Fibroblast of peridontal ligament (primary cell): Measurements from ENCODE around the gene NELL2.

Experiments used
- DNase-seq: peaks from one replicate; pipeline ENCODE4 v3.0.0-alpha.2; 2010; ENCODE audit errors: extremely low read depth

NELL2 gene

DNA sequence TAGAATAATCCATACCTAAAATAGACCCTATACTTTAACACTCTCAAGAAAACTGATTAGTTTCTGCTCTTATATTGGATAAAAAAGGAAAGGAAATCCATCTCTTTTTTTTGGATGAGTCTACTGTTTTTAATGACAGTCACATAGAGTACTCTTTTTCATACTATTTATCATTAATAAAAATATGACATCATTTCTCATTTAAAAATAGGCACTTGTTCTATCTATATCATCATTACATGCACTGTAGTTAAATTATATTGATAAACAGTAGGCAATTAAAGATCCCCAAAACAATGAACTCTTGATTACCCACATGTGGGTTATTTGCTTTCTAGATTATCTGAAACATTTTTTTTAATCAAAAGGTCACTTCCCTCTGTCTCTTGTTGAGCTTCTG is 338.8 kb downstream of the NELL2 start:
- DNase-seq: no peak

DNA sequence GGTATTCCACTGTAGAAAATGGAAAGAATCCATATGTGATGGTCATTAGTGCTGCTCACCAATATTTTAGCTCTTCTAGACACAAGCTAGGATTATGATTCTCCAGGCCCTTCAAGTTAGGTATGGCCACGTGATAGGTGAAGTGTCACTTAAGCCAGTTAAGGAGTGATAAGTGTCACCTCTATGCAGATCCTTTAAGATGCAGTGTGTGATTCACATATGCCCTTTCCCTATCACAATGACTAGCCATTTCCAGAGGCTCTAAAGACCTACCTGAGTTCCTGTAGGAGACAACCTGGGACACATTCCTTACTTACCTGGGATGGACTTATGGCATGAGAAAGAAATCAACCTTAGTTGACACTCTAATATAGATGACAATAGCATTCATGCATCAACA is 343.2 kb downstream of the NELL2 start:
- DNase-seq: no peak

DNA sequence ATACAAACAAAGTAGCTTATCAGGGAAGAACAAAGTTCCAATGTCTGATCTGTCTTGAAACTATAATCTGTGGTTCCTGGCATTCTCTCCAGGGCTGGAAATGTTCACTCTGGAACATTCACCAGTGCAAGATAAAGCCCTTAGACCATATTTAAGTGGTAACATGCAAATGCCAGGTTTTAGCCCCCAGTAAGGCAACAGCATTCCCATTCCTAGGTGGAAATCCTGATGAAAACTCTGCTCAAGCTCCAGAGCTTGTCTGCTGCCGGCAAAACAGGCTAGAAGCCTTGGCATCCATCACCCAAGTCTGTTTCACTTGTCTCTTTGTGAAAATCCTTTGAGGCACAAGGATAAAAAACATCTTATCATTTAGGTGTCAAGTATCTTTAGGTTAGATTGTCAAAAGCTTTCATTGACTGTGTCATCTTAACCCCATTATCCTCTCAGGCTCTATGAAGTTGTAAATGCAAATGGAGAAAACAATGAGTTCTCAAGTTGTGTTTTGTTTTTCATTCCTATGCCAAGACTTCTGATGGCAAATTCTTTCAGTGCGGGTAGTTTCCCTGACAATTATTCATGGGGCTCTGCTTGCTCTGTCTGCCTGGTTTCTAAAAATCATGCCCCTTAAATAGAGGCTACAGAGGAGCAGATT is 344.7 kb downstream of the NELL2 start:
- DNase-seq: no peak

- no peak for DNase-seq
Observed at GRCh38 chr12:44526655-44527182, 349.4 kb downstream of the NELL2 start.

- DNase-seq: no peak
Observed at GRCh38 chr12:44525806-44526654, 350.1 kb downstream of the NELL2 start.

- no peak for DNase-seq
Observed at GRCh38 chr12:44523828-44524227, 352.3 kb downstream of the NELL2 start.

DNA sequence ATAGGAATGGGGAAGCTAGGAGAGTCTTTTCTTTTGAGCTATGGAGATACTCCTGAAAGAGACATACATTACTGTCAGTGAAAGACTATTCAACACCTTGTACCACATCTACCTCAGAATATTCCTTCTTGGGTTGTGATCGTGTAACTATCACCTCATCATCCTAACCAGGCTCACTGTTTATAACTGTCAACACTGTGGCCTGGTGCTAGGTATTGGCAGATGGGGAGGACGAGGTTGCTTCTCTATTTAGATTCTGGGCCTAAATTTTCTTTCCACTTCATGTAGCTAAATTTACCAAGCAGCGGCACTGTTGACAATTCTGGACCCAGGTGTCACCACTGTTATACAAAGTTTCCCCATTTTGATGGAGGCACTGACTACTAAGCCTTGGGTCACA is 354.4 kb downstream of the NELL2 start:
- no peak for DNase-seq

GRCh38 chr12:44519931-44520330 is 356.2 kb downstream of the NELL2 start:
- DNase-seq: no peak

- no peak for DNase-seq
Observed at GRCh38 chr12:44511289-44511688, 364.8 kb downstream of the NELL2 start.

- DNase-seq: no peak
Observed at GRCh38 chr12:44510510-44510909, 365.6 kb downstream of the NELL2 start.

DNA sequence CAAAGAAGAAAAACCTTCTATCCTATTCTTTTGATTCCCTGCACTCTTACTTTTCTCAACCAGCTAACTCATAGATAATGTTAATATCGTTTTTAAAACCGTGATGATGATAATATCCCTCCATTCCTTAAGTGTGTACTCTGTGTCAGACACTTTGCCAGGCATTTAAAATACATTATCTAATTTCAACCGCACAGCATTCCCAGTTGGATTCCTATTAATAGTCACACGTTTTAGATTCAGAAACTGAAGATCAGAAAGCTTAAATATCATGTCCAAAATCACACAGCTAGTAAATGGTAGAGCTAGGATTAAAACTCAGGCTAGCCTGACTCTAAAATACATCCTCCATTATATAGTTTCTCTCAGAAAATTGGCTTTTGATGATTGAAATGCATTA is 366.0 kb downstream of the NELL2 start:
- DNase-seq: no peak

- no peak for DNase-seq
Observed at GRCh38 chr12:44509471-44509870, 366.6 kb downstream of the NELL2 start.

GRCh38 chr12:44507461-44507860 is 368.7 kb downstream of the NELL2 start:
- no peak for DNase-seq

- no peak for DNase-seq
Observed at GRCh38 chr12:44504799-44505198, 371.3 kb downstream of the NELL2 start.

DNA sequence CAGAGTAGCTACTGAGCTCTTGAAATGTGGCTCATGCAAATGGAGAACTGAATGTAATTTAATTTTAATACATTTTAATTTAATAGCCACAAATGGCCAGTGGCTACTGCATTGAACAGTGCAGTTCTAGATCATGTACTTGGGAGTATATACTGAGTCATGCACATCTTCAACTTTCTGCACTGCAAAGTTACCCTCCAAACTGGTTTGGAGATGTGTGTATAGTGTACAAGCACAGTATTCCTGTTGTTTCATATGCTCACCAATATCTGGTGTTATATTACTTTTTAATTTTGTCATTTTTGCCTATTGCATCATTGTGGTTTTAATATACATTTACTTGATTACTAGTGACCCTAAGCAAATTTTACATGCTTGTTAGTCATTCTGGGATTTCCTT is 372.8 kb downstream of the NELL2 start:
- DNase-seq: no peak

- no peak for DNase-seq
Observed at GRCh38 chr12:44502681-44503080, 373.4 kb downstream of the NELL2 start.

- DNase-seq: no peak
Observed at GRCh38 chr12:44500423-44500822, 375.7 kb downstream of the NELL2 start.

DNA sequence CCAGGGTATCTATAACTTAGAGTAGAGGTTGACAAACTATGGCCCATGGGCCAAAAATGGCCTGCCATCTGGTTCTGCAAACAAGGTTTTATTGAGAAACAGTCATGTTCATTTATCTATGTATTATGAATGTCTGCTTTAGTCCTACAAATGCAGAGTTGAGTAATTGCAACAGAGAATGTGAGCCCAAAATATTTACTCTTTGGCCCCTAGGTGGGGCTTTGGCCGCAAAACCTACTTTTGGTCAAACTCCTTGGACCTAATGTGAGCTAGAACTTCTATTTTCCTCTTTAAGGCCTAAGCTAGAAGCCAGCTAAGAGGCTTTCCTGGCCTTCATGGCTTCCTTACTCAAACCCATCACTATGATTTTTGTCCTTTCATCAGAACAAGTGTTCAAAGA is 379.1 kb downstream of the NELL2 start:
- no peak for DNase-seq

GRCh38 chr12:44490181-44490580 is 385.9 kb downstream of the NELL2 start:
- no peak for DNase-seq

DNA sequence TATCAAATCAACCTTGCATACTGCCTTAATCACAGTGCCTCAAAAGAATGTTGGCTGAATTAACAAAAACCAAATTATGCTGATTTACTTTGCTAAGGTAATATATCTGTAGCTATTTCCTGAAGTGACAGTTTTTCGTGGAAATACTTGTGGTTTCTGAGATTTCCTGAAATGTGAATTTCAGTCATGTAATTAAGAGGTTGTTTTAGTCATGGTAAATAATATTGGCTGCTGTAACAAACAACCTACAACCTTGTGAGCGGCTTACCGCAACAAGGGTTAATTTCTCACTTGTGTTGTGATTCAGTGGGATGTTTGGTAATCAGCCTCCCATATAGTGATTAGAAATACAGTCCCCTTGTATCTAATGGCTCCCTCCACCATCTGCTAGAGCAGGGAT is 387.9 kb downstream of the NELL2 start:
- DNase-seq: no peak

- no peak for DNase-seq
Observed at GRCh38 chr12:44484862-44485261, 391.3 kb downstream of the NELL2 start.

- no peak for DNase-seq
Observed at GRCh38 chr12:44477331-44477980, 398.7 kb downstream of the NELL2 start.

DNA sequence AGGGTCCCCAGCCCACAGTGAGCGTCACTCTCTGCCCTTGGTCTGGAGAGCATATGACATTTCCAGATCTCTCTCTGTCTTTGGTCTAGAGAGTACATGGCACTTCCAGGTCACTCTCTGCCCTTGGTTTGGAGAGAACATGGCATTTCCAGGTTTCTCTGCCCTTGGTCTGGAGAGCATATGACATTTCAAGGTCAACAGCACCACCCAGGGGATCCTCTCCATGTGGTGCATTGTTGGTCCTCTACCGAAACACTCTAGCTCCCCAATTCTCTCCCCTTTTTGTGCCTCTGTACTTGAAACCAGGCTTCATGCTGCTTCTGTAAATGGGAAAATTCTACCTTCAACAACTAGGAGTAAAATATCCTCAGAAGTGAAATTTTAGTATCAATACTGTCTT is 399.4 kb downstream of the NELL2 start:
- no peak for DNase-seq
